ENCODE measurements around the gene AJM1.

DNA sequence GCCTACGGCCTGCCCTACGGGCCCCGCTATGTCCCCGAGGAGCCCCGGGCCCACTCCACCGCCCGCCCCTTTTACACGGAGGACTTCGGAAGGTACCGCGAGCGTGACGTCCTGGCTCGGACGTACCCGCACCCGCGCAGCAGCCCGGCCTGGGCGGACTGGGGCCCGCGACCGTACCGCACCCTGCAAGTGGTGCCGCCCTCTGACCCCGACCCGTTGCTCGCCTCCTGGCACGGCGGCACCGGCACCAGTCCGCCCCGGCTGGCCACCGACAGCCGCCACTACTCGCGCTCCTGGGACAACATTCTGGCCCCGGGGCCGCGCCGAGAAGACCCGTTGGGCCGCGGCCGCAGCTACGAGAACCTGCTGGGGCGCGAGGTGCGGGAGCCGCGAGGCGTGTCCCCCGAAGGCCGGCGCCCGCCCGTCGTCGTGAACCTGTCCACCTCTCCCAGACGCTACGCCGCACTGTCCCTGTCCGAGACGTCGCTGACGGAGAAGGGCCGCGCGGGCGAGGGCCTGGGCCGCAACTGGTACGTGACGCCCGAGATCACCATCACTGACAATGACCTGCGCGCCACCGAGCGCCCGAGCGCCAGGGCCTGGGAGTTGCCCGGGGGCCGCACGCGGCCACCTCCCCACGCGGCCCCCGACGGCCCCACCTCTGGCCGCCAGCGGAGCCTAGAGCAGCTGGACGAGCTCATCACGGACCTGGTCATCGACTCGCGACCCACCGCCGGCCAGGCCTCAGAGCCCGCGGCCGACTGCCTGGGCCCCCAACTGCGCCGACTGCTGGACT is 3.4 kb downstream of the AJM1 start:
- TF ChIP-seq, protein P1, sequence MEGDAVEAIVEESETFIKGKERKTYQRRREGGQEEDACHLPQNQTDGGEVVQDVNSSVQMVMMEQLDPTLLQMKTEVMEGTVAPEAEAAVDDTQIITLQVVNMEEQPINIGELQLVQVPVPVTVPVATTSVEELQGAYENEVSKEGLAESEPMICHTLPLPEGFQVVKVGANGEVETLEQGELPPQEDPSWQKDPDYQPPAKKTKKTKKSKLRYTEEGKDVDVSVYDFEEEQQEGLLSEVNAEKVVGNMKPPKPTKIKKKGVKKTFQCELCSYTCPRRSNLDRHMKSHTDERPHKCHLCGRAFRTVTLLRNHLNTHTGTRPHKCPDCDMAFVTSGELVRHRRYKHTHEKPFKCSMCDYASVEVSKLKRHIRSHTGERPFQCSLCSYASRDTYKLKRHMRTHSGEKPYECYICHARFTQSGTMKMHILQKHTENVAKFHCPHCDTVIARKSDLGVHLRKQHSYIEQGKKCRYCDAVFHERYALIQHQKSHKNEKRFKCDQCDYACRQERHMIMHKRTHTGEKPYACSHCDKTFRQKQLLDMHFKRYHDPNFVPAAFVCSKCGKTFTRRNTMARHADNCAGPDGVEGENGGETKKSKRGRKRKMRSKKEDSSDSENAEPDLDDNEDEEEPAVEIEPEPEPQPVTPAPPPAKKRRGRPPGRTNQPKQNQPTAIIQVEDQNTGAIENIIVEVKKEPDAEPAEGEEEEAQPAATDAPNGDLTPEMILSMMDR (IDR thresholded peaks at IDR 0.05; ENCODE audit: insufficient read depth, low read length), result no peak
- no peak for TF ChIP-seq POLR2AphosphoS5 (IDR thresholded peaks at IDR 0.05; ENCODE audit: low read depth)
